MM.1S (cell line): ENCODE data around the gene PAM16.
"Not testable (repeated sequence)": the region's sequence is repeated elsewhere in the genome, so short reads cannot be mapped to it uniquely, and the experiment has no call there.

Experiments used
- DNase-seq: peaks from one replicate; pipeline ENCODE4 v3.0.0-alpha.2; 2015
- H2AFZ ChIP-seq: fragments of 300-600 bp; sonication (generic); 2 replicates; pipeline ENCODE4 v1.6.0; 2016; ENCODE audit warnings: antibody characterized with exemption, low read length
- H3F3A ChIP-seq: fragments of 300-600 bp; sonication (generic); 2 replicates; pipeline ENCODE4 v1.6.1; 2016; ENCODE audit warnings: mild to moderate bottlenecking, antibody characterized with exemption, low read length, moderate library complexity, mixed read lengths; ENCODE audit not compliant: insufficient read depth
- H3K27ac ChIP-seq: fragments of 300-600 bp; sonication (generic); 2 replicates; pipeline ENCODE4 v1.5.1; 2016; ENCODE audit warnings: mild to moderate bottlenecking, low read length
- H3K27me3 ChIP-seq: fragments of 300-600 bp; sonication (generic); replicated peaks from 2 replicates; pipeline ENCODE4 v1.6.0; 2016; ENCODE audit warnings: low read length; ENCODE audit not compliant: insufficient read depth
- H3K36me3 ChIP-seq: fragments of 300-600 bp; sonication (generic); replicated peaks from 2 replicates; pipeline ENCODE4 v1.6.1; 2016; ENCODE audit warnings: mild to moderate bottlenecking, low read length, mixed read lengths; ENCODE audit not compliant: insufficient read depth
- H3K4me1 ChIP-seq: fragments of 300-600 bp; sonication (generic); 2 replicates; pipeline ENCODE4 v1.6.1; 2016; ENCODE audit warnings: low read length, mixed read lengths
- H3K4me2 ChIP-seq: fragments of 300-600 bp; sonication (generic); 2 replicates; pipeline ENCODE4 v1.6.0; 2016; ENCODE audit warnings: low read depth, low read length
- H3K4me3 ChIP-seq: fragments of 300-600 bp; sonication (generic); 2 replicates; pipeline ENCODE4 v1.5.1; 2016; ENCODE audit warnings: low read length, mixed read lengths
- H3K79me2 ChIP-seq: fragments of 300-600 bp; sonication (generic); 2 replicates; pipeline ENCODE4 v1.6.1; 2016; ENCODE audit warnings: mixed run types, low read length, mixed read lengths
- H3K9ac ChIP-seq: fragments of 300-600 bp; sonication (generic); 2 replicates; pipeline ENCODE4 v1.6.1; 2016; ENCODE audit warnings: low read length, mixed read lengths
- H3K9me2 ChIP-seq: fragments of 300-600 bp; sonication (generic); replicated peaks from 2 replicates; pipeline ENCODE4 v1.6.1; 2016; ENCODE audit warnings: mild to moderate bottlenecking, low read length, mixed read lengths; ENCODE audit not compliant: insufficient read depth
- H3K9me3 ChIP-seq: fragments of 300-600 bp; sonication (generic); replicated peaks from 2 replicates; pipeline ENCODE4 v1.6.1; 2016; ENCODE audit warnings: mild to moderate bottlenecking, low read length, mixed read lengths; ENCODE audit not compliant: insufficient read depth
- H4K20me1 ChIP-seq: fragments of 300-600 bp; sonication (generic); 2 replicates; pipeline ENCODE4 v1.6.1; 2016; ENCODE audit warnings: mild to moderate bottlenecking, low read length, moderate library complexity, mixed read lengths; ENCODE audit not compliant: insufficient read depth
- EZH2 ChIP-seq: fragments of 300-600 bp; sonication (generic); optimal IDR thresholded peaks from 2 replicates; pipeline ENCODE3; 2017; ENCODE audit warnings: low read depth, mild to moderate bottlenecking, antibody characterized with exemption, low read length, mixed read lengths
- EZH2phosphoT487 ChIP-seq: fragments of 300-600 bp; sonication (generic); IDR thresholded peaks from 2 replicates; pipeline ENCODE4 v1.6.1; 2018; ENCODE audit warnings: antibody characterized with exemption, low read length
- TF ChIP-seq, protein P1 (sequence below): fragments of 300-600 bp; sonication (generic); IDR thresholded peaks from 2 replicates; pipeline ENCODE4 v1.5.1; 2016; ENCODE audit warnings: antibody characterized with exemption, low read length, mixed read lengths

The PAM16 gene

GRCh38 chr16:4347010-4347409 lies 4.1 kb downstream of the PAM16 start:
- Histone ChIP-seq H3K9ac (no peak overlapping the region), H4K20me1 (no peaks in the 10 kb centered on the region; the same call in 1 of the 2 replicates), H3K27ac (no peak overlapping the region), H2AFZ (no peak overlapping the region), H3K4me3 (no peak overlapping the region), H3K27me3 (no peaks in the 10 kb centered on the region), H3K4me1 (0 out of 2 replicates have a peak, but pooled peaks cover 4% of the 10 kb centered on the region), H3K4me2 (no peak overlapping the region), H3K36me3 (no peaks in the 10 kb centered on the region), H3K9me3 (no peaks in the 10 kb centered on the region), H3K9me2 (no peaks in the 10 kb centered on the region), H3K79me2 (peaks cover 57% of the 10 kb centered on the region), H3F3A (peaks cover 18% of the 10 kb centered on the region)
- no peak for TF ChIP-seq EZH2phosphoT487
- no peak for TF ChIP-seq EZH2
- TF ChIP-seq, protein P1, sequence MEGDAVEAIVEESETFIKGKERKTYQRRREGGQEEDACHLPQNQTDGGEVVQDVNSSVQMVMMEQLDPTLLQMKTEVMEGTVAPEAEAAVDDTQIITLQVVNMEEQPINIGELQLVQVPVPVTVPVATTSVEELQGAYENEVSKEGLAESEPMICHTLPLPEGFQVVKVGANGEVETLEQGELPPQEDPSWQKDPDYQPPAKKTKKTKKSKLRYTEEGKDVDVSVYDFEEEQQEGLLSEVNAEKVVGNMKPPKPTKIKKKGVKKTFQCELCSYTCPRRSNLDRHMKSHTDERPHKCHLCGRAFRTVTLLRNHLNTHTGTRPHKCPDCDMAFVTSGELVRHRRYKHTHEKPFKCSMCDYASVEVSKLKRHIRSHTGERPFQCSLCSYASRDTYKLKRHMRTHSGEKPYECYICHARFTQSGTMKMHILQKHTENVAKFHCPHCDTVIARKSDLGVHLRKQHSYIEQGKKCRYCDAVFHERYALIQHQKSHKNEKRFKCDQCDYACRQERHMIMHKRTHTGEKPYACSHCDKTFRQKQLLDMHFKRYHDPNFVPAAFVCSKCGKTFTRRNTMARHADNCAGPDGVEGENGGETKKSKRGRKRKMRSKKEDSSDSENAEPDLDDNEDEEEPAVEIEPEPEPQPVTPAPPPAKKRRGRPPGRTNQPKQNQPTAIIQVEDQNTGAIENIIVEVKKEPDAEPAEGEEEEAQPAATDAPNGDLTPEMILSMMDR: no peak
- DNase-seq: no peak

- no peak for DNase-seq
- Histone ChIP-seq H3K4me1 (no peaks in the 10 kb centered on the region), H3K9ac (no peak overlapping the region), H3F3A (peaks cover 12% of the 10 kb centered on the region), H3K27me3 (no peaks in the 10 kb centered on the region), H3K79me2 (peaks cover 57% of the 10 kb centered on the region), H2AFZ (no peak overlapping the region), H3K4me3 (no peak overlapping the region), H3K36me3 (no peaks in the 10 kb centered on the region), H3K27ac (no peak overlapping the region), H3K9me3 (no peaks in the 10 kb centered on the region), H3K4me2 (no peak overlapping the region), H4K20me1 (no peaks in the 10 kb centered on the region; the same call in 1 of the 2 replicates), H3K9me2 (no peaks in the 10 kb centered on the region)
- no peak for TF ChIP-seq EZH2
Observed at GRCh38 chr16:4345836-4346781, 5.0 kb downstream of the PAM16 start.

DNA sequence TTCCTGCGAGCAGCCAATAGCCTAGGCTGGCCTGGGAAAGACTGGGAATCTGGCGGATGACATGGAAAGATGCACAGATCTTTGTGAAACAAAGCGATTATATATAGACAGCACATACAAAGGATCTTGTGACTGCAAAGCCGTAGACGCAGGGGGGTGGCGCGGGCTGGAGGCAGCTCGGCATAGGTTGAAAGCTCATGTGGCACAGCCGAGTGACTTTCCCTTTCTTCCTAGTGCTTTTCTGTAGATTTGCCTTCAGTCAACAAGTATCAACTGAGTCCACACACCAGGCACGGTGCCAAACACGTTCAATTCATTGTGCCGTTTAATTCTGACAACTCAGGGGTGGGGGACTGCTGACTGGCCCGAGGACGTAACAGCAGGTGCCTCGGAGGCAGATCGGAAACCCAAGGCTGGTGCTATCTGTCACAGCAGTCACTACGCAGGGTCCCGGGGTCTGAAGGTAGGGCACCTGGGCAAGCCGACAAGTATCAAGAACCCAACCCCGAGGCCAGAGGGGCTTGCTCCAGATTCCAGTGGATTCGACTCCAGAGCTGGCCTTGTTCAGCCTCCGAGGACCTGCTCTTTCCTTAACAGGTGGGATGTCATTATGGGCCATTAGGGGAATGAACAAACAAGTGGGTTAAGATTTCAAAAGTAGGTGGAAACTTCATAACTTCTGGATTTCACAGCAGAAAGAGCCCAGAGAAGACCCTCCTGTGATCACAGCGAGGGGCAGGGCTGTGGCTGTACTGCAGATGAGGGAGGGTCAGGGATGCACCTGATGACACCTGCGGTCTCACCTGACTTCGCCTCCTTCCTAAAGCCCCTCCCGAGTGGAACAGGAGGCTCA lies 5.9 kb downstream of the PAM16 start:
- DNase-seq: no peak
- Histone ChIP-seq H2AFZ (no peak overlapping the region), H3K36me3 (no peaks in the 10 kb centered on the region), H3K79me2 (peaks cover 50% of the 10 kb centered on the region), H3F3A (peaks cover 12% of the 10 kb centered on the region), H3K27ac (no peak overlapping the region), H3K4me2 (no peak overlapping the region), H3K9me3 (no peaks in the 10 kb centered on the region), H4K20me1 (no peaks in the 10 kb centered on the region; the same call in 1 of the 2 replicates), H3K4me1 (no peaks in the 10 kb centered on the region), H3K9ac (no peak overlapping the region), H3K4me3 (no peak overlapping the region), H3K27me3 (no peaks in the 10 kb centered on the region), H3K9me2 (no peaks in the 10 kb centered on the region)
- TF ChIP-seq, protein P1: no peak
- TF ChIP-seq EZH2: no peak
- no peak for TF ChIP-seq EZH2phosphoT487

- Histone ChIP-seq H3K79me2 (peaks cover 43% of the 10 kb centered on the region), H3F3A (peaks cover 12% of the 10 kb centered on the region)
- DNase-seq, H3K9me3 ChIP-seq, H3K4me3 ChIP-seq, H2AFZ ChIP-seq, H3K9me2 ChIP-seq, H3K27me3 ChIP-seq, H3K27ac ChIP-seq, H3K4me2 ChIP-seq, H3K36me3 ChIP-seq, H3K9ac ChIP-seq, H4K20me1 ChIP-seq, H3K4me1 ChIP-seq: not testable (repeated sequence)
Observed at GRCh38 chr16:4344300-4344982, 6.7 kb downstream of the PAM16 start.
